Choroid plexus epithelial cell (primary cell): ENCODE data around the gene SP1.
"Not testable (repeated sequence)": the region's sequence is repeated elsewhere in the genome, so short reads cannot be mapped to it uniquely, and the experiment has no call there.

ENCODE experiments used
- DNase-seq: peaks from one replicate; pipeline ENCODE4 v3.0.0-alpha.2; 2010; ENCODE audit warnings: low read depth
- H3K4me3 ChIP-seq: 2 replicates; pipeline ENCODE4 v1.5.1; 2011; ENCODE audit warnings: low read depth, mild to moderate bottlenecking, control low read depth, low read length, moderate library complexity
- CTCF ChIP-seq: conservative IDR thresholded peaks from 2 replicates; pipeline ENCODE4 v1.5.1; 2011; ENCODE audit warnings: low read depth, mild to moderate bottlenecking, control low read depth, inconsistent platforms, low read length, moderate library complexity

Gene SP1

GRCh38 chr12:53355121-53355520, 24.9 kb upstream of the SP1 start:
- no peak for DNase-seq
- no peak for TF ChIP-seq CTCF
- no peak overlapping the region for H3K4me3 ChIP-seq

GRCh38 chr12:53358836-53359419, 21.0 kb upstream of the SP1 start:
- no peak for TF ChIP-seq CTCF
- H3K4me3 ChIP-seq, result no peak overlapping the region
- no peak for DNase-seq

- H3K4me3 ChIP-seq, DNase-seq: not testable (repeated sequence)
These were observed 18.3 kb upstream of the SP1 start for GRCh38 chr12:53361638-53362037.

GRCh38 chr12:53365245-53365904, 14.6 kb upstream of the SP1 start:
- no peak overlapping the region for H3K4me3 ChIP-seq
- peak; percentile 28 for DNase-seq
- TF ChIP-seq CTCF, result no peak

- not testable (repeated sequence) for H3K4me3 ChIP-seq
- peak; percentile 51 for DNase-seq
These were observed 6.3 kb upstream of the SP1 start for GRCh38 chr12:53373554-53374133.

- not testable (repeated sequence) for DNase-seq, H3K4me3 ChIP-seq
These were observed 5.7 kb upstream of the SP1 start for GRCh38 chr12:53374277-53374676.

- H3K4me3 ChIP-seq, result no peak overlapping the region
- no peak for DNase-seq
- TF ChIP-seq CTCF, result no peak
These were observed 3.2 kb upstream of the SP1 start for GRCh38 chr12:53376747-53377146.

- no peak for DNase-seq
- TF ChIP-seq CTCF, result no peak
- no peak overlapping the region for H3K4me3 ChIP-seq
These were observed 1.8 kb upstream of the SP1 start for GRCh38 chr12:53378222-53378621.
